Inflammatory macrophage (primary cell): ENCODE measurements around the gene ZFAND3.
A peak's percentile ranks its signal among the peaks of the same experiment; 100 is the strongest.
"Not testable (repeated sequence)": the region's sequence is repeated elsewhere in the genome, so short reads cannot be mapped to it uniquely, and the experiment has no call there.

Experiments
- DNase-seq, 2 donors: peaks; one replicate each; pipeline ENCODE4 v3.0.0-alpha.2; 2020 to 2022

ZFAND3 gene

DNA sequence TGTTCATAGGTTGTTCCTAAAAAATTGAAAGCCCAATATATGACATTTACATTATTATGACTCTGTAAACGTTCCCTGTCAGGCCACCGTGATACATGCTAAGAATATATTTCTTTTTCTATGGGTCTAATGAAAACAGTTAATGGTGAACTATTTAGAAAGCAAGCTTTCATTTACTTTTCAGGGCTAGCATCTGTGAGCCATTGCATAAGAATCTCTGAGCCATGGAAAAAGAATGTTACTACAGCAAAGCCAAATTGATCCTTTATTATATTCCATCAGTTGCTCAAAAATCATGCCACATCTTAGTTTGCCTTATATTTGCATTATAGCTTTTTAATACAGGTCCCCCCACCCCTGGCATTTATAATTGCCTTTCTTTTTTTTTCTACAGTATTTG, 275.5 kb downstream of the ZFAND3 start:
- DNase-seq: no peak

GRCh38 chr6:38099221-38099620, 279.7 kb downstream of the ZFAND3 start:
- no peak for DNase-seq

GRCh38 chr6:38100380-38100779, 280.9 kb downstream of the ZFAND3 start:
- no peak for DNase-seq

DNA sequence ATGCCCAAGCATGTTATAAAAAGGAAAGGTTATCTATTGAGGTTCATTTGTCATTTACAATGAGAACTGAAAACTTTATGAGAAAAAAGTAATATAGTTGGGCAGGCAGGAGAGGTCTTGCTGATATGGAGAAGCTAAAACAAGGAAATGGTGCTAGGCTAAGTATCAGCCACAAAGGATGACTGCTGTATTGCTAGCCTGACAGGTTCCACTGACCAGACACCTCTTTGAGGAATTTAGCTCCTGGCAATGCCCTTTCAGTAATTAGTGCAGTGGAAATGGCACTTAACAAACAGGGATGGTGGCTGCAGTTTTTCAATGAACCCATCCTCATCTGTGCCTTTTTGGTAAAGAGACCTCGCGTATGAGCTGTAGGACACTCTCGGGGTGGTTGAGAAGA, 284.4 kb downstream of the ZFAND3 start:
- no peak for DNase-seq

- DNase-seq: no peak
These were observed 285.5 kb downstream of the ZFAND3 start for GRCh38 chr6:38105066-38105465.

- DNase-seq: no peak
These were observed 287.5 kb downstream of the ZFAND3 start for GRCh38 chr6:38107073-38107472.

- no peak for DNase-seq
These were observed 291.0 kb downstream of the ZFAND3 start for GRCh38 chr6:38110481-38110971.

DNA sequence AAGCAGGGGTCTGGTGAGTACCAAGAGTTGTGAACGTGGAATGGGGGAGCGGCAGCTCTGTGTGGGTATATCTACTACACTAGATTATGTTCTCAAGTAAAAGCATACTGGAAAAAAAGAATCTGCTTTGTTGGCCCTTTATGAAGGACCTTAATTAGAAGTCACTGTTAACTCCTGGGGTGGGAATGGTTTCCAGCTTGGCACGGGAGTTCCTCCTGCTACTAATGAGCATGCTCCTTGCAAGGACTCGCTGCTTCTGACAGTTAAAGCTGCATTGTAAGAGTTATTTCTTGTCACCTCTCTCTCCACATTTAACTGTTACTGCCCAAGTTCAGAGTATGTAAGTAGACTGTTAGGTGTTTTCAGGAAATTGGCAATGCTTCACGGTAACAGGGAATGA, 292.7 kb downstream of the ZFAND3 start:
- DNase-seq: no peak

GRCh38 chr6:38113825-38114576, 294.5 kb downstream of the ZFAND3 start:
- no peak for DNase-seq

DNA sequence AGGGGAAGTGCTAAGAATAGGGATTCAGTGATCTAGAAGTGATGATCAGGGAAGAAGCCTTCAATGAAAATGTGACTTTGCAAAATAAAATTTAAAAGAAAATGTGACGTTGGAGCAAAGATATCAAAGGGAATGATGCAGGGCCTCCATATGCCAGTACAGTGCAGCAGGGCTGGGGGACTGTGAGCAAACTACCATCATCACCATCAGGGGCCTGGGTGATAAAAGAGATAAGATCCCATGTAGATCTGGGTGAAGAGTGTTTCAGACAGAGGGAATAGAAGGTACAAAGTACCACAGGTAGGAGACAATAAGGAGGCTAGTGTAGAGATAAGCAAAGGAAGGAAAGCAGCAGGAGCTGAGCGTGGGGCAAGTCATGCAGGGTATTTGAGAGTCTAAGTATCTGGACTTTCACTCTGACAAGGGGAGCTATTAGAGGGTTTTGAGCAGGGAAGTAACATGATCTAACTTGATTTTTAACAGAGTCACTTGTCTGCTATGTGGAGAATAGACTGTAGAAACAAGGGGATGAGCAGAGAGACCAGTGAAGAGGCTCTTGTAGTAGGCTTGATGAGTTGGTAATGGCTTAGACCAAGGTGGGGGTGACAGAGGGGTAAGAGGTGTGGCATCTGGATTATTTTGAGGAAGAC, 295.6 kb downstream of the ZFAND3 start:
- no peak for DNase-seq

DNA sequence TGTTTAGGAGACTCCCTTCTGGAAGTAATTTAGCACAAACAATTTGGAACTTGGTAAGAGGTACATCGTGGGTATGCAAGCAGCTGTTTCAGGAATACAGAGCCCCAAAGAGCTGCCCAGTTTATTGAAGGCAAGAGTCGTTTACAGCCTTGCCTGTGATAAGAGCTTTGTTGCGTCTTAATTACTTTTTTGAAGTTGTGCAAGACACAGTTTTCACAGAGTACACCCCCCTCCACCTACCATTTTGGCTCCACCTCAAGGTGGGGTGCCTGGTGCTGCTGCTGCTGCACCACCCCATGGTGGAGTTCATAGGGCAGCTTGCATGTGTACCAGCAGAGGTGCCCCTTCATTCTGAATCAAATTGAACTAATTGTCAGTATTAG, 296.1 kb downstream of the ZFAND3 start:
- DNase-seq: no peak

DNA sequence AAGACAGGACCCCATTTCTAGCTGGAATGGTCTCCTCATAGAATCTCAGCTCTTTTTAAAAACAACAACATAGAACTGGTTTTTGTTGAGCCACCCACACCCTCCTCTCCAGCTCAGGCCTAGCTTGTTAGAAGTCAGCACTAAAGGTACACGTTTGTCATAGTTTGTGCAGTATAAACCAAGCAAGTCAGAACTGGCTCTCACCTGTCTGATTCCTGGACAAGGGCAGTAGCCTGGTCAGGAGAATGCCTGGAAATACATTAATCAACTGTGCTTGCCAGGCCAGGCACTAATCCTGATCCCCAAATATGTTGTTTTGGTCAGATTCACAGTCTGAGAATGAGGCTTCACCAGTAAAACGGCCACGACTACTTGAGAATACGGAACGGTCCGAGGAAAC, 296.7 kb downstream of the ZFAND3 start:
- DNase-seq: no peak

GRCh38 chr6:38117281-38117680, 297.8 kb downstream of the ZFAND3 start:
- no peak for DNase-seq

DNA sequence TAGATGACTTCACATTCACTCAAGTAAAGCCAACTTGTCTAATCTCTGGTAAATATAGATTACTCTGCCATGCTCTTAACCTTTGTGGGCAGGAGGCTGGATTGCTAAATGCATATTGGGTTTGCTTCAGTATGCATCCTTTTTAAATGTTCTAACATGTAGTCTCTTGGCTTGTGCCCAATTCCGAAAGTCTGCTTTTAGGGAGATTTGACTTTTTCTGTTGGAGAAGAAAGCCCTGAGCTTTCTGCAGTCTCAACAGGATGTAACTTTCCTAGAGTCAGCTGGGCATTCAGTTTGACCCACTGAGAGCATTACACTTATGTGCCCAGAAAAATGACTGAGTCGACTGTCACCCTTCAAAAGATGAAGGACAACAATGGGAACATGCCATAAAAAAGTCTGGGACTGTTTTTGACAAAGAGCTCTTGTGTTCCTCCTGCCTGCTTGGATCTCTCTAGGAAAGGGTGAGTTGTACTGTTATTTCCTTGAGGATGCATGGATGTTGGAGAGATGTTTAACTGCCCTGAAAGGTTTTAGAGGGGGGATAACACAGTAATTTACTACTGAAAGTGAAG, 299.4 kb downstream of the ZFAND3 start:
- no peak for DNase-seq

- no peak for DNase-seq
These were observed 300.0 kb downstream of the ZFAND3 start for GRCh38 chr6:38119516-38119915.

GRCh38 chr6:38124224-38124926, 304.8 kb downstream of the ZFAND3 start:
- not testable (repeated sequence) for DNase-seq

GRCh38 chr6:38127284-38127683, 307.8 kb downstream of the ZFAND3 start:
- DNase-seq: no peak

- DNase-seq: peak in 1 of 2 donors; percentile 5
These were observed 312.0 kb downstream of the ZFAND3 start for GRCh38 chr6:38131527-38131965.

GRCh38 chr6:38133932-38134703, 314.6 kb downstream of the ZFAND3 start:
- DNase-seq: no peak

- DNase-seq: no peak
These were observed 315.2 kb downstream of the ZFAND3 start for GRCh38 chr6:38134704-38135088.

DNA sequence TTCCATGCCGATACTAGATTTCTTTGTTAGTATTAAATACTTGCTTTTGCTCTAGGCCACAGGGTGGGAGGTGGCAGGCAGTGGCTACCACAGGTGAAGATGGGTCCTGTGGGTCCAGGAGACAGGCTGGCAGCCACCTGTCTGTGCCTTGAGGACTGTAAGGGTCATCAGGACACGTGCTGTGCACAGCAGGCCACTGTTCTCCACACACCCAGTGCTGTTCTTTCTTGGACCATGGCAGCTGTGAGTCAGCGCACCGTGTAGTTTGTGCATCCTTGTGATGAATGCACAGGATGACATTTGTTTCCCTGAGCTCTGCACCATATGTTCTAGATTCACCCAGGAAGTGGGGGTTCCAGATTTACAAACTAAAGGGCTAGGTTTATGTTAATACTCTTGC, 317.0 kb downstream of the ZFAND3 start:
- DNase-seq: no peak

GRCh38 chr6:38137608-38138265, 318.2 kb downstream of the ZFAND3 start:
- no peak for DNase-seq
